SW 1271 (cell line): ENCODE measurements around the gene TOR1AIP1.
"Not testable (repeated sequence)": the region's sequence is repeated elsewhere in the genome, so short reads cannot be mapped to it uniquely, and the experiment has no call there.

Experiments
- DNase-seq, 2 experiments: peaks; one replicate each; lab custom pipeline; 2025; lab: John Stamatoyannopoulos, UW

TOR1AIP1 gene

DNA sequence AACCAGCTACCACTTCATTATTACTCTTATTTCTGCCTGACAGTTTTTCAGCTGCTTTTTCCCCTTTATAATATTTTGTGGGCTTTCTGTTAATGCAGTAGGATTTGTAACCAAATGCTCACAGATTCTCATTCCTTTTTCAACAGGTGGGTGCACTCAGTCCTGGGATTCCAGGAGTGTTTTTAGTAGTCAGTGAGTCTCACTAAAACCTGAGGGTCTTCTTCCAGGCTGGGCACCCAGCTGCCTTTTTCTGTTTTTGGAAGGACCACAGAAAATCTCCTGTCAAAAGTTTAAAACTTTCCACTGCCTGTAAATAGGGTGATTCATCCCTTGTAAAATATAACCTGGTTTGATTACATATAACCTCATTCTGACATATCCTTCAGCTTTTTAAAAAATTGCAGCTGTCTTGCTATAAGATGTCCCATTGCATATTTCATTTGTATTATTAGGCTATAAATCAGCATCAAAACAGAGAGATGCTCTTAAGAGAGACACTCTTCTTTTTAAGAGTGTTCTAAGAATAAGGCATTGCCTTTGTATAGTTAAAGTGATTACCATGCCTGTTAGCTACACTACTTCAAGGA lies 55.7 kb downstream of the TOR1AIP1 start:
- no peak for DNase-seq

DNA sequence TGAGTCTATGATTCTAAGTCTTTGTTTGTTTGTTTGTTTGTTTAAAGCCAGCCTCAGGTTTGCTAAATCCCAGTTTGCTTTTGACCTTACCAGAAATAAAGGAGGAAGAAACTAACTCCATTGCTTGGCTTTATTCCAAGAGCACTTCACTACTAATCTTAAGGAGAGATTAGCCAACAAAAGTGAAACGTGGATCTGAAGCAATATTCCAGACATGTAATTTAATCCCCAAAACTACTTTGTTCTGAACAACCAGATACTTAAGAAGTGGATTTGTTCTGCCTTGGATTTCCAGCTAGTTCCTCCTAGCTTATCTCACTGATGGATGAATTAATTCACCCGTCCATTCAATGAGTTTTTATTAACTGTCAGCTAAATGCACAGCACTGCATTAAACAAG lies 56.7 kb downstream of the TOR1AIP1 start:
- DNase-seq, result no peak

DNA sequence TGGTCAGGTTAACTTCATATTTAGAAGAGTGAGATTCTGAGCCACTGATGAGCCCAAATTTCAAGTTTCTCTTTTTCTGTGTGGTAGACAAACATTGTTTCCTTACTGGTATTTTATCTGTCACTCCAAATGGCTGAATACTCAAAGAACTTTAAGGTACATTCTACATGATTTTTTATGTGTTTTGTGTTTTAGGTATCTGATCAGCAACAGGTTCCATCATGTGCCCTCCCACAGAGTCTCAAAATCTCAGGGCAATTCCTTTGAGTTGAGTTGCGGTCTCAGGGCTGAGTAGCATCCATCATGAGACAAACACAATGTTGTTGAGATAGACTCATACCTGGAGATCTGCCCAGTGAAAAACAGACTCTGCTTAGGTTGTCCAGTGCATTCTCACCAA lies 57.9 kb downstream of the TOR1AIP1 start:
- DNase-seq, result no peak

DNA sequence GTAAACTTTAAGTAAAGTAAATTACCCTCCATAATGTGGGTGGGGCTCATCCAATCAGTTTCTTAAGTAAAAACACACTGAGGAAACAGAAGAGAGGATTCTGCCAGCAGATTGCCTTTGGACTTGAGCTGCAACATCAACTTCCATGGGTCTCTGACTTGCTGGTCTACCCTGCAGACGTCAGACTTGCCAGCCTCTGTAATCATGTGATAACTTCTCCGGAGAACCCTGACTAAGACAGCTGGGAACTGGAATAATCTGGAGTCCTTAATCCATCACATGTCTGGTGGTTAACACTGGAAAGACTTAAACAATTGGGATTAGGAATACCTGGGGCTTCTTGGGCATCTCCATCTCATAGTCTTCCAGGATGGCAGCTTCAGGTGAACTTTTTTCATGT lies 59.4 kb downstream of the TOR1AIP1 start:
- DNase-seq, result no peak

DNA sequence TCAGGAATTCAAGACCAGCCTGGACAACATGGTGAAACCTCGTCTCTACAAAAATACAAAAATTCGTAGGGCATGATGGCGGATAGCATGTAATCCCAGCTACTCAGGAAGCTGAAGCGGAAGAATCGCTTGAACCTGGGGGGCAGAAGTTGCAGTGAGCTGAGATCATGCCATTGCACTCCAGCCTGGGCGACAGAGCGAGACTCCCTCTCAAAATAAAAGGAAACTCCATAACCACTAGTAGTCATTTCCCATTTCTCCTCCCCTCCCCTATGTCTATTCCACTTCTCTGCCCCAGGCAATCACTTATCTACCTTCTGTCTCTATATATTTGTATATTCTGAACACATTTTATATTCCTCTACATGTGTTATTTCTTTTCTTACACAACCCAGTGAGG lies 68.6 kb downstream of the TOR1AIP1 start:
- no peak for DNase-seq

DNA sequence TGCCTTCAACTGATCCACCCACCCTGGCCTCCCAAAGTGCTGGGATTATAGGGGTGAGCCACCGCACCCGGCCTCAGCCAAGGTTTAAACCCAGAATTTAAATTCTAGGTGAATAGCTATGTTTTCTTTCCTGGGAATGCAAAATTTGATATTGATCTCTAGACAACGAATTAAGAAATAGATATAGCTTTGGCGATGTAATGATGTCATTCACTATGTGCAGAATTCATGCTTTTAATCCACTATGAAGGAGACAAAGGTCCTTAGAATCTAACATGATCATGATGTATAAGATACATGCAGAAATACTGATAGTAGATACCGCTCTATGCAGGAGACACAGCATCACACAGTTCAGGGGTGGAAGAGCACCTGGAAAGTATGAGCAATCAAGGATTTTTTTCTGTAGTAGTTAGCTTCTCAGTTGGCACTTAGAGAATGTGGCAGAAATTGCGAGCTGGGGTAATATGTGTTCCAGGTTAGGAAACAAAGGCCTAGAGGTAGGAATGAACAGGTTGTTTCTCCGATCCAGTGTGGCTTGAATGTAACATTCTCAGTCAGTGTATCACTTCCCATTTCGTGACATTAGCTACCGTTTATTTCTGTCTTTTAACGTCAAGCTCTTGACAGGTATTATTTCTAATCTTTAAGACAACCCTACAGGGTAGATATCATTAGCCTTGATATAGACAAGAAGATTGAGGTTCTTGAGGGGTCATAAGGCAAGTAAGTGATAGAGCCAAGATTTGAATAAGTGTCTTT lies 69.5 kb downstream of the TOR1AIP1 start:
- no peak for DNase-seq

DNA sequence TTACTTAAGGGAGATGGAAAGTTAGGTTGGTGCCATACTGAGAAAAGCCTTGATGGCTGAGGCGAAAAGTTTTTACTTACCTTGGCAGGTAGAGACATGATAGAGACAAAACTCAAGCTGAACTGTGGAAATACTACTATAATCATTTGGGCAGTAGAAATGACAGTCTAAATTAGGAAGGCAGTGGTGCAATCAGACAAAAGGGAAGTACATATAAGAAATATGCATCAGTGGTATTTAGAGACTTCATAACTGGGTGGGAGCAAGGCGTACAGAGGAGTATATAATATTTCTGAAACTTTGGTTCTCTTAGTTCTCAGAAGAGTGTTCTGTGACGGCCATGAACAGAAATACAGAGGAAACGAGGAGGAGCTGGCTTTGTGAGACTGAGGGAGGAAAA lies 70.1 kb downstream of the TOR1AIP1 start:
- DNase-seq, result no peak

DNA sequence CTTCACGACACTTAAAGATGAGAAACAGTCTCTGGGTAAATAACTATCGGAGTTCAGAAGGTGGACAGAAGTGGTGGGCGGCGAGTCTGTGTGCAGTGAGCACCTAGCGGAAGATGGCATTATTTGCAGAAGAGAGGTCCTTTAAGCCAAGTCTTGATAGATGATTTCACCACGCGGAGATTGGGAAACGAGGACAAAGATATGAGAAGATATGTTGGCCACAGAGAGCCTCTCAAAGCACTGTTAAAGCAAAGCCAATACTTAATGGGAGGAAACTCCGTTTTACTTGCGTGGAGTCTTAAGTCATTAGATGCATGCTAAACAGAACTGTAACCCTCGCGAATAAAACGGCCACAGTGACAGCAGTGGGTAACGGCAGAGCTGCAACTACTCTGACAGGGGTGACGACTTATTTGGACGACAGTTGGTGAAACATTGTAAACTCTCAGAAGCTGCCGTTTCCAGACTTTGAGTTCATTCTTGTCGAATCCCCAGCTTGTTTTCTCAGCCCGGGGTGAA lies 71.9 kb downstream of the TOR1AIP1 start:
- peak in 1 of 2 experiments; percentile 47 for DNase-seq

DNA sequence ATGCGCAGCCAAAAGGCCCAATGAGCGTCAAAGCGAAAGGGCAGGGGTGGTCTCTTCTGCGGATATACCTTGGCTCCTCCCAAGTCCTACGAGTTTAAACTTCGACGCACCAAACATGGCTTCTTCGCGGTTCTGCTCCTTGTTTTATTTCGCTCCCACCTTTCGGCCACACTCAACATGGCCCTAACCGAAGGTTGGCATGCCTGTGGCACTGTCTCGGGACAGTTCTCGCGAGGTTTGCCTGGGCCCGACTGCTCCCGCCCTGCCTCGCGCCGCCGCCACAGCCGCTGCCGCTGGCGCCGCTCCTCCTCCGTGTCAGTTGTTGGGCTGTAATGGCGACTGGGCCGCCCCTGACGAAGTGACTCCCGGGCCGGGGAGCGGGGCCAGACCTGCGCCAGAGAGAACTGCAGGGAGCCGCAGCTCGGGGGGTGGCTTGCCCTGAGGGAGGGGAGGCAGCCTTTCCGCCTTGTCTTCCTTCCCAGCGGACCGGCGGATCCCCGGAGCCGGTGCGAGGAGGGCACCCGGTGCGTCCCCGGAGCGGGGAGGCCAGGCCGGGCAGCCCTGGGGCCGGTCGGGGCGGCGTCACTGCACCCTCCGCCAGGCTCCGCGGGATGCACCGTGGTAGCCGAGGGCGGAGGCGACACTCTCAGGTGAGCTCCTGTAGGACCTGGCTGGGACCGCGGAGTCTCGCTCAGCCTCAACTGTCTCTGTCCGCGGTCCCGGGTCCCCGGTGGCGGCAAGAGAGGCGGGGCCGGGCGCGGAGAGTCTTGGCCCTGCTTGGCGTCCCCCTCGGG lies 72.6 kb downstream of the TOR1AIP1 start, which contains the start of gene CEP350:
Gene CEP350 (plus strand): TSS at position 318 of the 794 bp plus-strand sequence. CDS start 31,372 bp downstream, outside the sequence.
- peak; percentile 89 to 97 for DNase-seq

DNA sequence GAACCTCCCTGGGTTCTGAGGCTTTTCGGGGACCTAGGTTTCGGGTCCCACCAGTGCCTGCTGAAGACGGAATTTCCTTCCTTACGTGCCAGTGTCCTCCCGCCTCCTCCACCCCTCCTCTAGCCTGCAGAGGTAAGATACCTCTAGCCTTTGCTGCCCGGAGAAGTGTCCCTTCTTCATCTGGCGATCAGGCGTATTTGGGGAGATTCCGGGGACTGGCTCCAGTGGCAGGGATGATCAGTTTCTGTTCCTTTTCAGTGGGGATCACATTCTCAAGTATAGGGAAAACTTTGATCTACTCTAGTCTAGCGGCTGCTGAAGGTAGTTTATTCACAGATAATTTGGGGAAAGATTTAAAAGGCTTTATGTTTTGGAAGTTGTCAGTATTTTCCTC lies 73.2 kb downstream of the TOR1AIP1 start:
- peak in 1 of 2 experiments; percentile 14 for DNase-seq

DNA sequence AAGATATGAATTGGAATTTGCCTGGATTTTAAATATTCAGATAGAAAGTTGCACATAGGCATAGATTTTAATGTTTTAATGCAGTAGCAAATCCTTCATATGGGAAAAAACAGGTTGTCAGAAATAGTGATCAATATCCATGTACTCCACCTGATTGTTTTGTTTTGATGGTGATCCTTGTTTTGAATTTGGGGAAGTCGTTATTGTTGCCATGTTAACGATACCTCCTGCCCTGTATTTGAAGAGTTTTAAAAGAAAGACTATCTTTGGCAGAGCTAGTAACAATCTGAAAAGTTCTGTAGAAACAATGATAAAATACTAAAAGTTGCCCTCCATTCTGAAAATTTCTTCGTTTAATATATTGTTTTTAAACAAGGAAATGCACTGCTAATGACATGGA lies 73.6 kb downstream of the TOR1AIP1 start:
- DNase-seq, result no peak

DNA sequence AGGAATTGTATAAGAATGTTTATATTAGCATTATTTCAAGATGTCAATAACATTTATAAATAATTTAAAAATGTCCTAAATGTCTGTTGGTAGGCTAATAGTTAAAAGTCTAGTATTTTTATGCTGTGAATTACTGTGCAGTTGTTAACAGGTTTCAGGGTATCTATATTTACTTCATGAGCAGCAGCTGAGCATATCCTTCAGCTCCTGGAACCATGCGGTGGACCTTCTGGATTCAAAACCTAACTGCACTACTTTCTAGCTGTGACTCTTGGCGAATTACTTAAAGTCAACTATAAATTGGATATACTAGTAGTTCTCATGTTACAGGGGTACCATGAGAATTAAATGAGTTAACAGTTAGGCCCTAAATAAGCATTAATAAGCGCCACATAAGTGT lies 76.3 kb downstream of the TOR1AIP1 start:
- no peak for DNase-seq

DNA sequence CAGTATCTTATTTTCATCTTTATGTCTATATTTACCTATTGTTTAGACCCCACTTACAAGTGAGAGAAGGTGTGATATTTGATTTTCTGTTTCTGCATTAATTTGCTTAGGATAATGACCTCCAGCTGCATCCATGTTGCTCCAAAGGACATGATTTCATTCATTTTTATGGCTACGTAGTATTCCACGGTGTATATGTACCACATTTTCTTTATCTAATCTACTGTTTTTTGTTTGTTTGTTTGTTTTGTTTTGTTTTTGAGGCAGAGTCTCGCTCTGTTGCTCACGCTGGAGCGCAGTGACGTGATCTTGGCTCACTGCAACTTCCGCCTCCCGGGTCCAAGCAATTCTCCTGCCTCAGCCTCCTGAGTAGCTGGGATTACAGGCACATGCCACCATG lies 80.1 kb downstream of the TOR1AIP1 start:
- not testable (repeated sequence) for DNase-seq

DNA sequence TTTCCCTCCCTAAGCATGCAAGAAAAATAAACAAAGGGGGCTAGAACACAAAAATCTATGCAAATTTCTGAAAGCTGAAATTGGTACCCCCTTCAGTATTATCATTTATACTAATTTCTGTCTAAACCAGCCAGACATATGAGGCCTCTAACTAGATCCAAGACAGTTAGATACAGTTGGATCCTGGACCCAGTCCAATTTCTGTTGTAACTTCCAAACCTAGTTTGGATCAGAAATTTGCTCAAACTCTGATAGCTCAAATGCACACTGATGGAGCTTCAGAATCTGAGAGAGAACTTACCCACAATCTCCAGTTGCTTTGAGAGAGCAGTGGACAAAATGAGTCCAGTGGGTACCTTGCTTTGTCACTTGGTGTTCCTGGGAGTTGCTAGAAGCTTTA lies 84.5 kb downstream of the TOR1AIP1 start:
- no peak for DNase-seq

DNA sequence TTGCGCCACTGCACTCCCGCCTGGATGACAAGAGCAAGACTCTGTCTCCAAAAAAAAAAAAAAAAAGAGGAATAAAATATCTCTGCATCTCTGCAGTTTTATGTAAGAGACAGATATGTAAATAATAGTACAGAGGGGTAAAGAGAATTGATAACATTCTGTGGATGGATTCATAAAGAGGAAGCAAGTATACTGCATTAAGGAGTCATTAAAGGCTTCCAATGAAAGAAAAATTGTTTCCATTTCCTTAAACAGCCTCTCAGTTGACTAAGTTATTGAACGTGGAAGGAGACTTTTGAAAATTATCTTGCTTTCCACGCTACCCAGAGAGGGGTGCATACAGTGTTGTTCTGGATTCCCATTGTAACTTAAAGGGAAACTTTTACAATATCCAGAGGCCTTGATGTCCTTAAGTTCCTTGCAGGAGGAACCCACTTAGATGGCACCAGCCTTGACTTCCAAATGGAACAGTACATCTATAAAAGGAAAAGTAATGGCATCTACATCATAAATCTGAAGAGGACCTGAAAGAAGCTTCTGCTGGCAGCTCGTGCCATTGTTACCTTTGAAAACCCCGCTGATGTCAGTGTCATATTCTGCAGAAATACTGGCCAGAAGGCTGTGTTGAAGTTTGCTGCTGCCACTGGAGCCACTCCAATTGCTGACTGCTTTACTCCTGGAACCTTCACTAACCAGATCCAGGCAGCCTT lies 86.4 kb downstream of the TOR1AIP1 start:
- no peak for DNase-seq

DNA sequence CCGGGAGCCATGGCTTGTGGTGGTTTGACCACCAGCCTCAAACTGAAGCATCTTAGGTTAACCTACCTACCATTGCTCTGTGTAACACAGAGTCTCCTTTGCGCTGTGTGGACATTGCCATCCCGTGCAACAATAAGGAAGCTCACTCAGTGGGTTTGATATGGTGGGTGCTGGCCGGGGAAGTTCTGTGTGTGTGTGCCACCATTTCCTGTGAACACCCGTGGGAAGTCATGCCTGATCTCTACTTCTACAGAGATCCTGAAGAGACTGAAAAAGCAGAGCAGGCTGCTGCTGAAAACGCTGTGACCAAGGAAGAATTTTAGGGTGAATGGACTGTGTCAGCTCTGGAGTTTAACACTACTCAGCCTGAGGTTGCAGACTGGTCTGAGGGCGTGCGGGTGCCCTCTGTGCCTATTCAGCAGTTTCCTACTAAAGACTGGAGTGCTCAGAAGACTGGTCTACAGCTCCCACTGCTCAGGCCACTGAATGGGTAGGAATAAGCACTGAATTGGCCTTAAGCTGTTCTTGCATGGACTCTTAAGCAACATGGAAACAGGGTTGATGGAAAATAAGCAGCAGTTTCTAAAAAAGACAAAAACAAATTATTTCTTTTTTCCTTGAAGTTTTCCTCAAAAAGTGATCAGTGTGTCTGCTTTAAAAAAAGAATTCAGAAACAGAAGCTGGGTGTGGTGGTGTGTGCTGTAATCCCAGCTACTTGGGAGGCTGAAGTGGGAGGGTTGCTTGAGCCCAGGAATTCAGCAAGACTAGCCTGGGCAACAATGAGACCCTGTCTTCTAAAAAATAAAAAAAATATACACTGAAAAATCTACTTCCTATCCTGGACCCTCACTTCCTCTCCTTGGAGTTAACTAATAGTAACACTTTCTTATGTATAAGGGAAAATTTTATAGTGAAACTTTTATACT lies 87.2 kb downstream of the TOR1AIP1 start:
- no peak for DNase-seq
